IMR-90 (cell line): ENCODE results near the gene KCNK6. TPM values are rescaled to one million over a fixed set of nuclear protein-coding genes. Genes with fewer than 3 reads are reported as not detected.

Source experiments
- ATAC-seq: fragments of 200-7000 bp; cut with Tn5 transposase; 2 replicates; pipeline ENCODE4 v1.9.1; 2020; ENCODE audit warnings: low read depth, mild to moderate bottlenecking, moderate library complexity
- BruUV-seq: library from RNA; stranded (reverse); fragments of 400-500 nt; replicated peaks from 2 replicates; lab custom pipeline; 2021; lab: Mats Ljungman, UMichigan
- CTCF ChIA-PET: fragments of 300-600 bp; formaldehyde crosslinking; extraction: SDS; loops from one replicate; lab custom pipeline; 2021; ENCODE audit warnings: antibody characterized with exemption; lab: Yijun Ruan, JAX
- POLR2A ChIA-PET: fragments of 300-600 bp; sonication (Branson Sonifier 250); formaldehyde crosslinking; loops from one replicate; lab custom pipeline; 2022; ENCODE audit warnings: antibody characterized with exemption; ENCODE audit not compliant: unreplicated experiment; lab: Charles Lee
- DNase-seq: peaks from one replicate; pipeline ENCODE4 v3.0.0; 2013
- H2AFZ ChIP-seq: replicated peaks from 2 replicates; pipeline ENCODE3; 2013; ENCODE audit warnings: low read length, mild to moderate bottlenecking; ENCODE audit not compliant: poor library complexity
- H2AK5ac ChIP-seq: 2 replicates; pipeline ENCODE4 v1.6.1; 2013; ENCODE audit warnings: low read depth, low read length, inconsistent platforms
- H2AK9ac ChIP-seq: replicated peaks from 2 replicates; pipeline ENCODE3; 2013; ENCODE audit warnings: mild to moderate bottlenecking, low read depth, low read length, moderate library complexity; ENCODE audit not compliant: poor library complexity
- H2BK120ac ChIP-seq: 2 replicates; pipeline ENCODE4 v1.6.1; 2013; ENCODE audit warnings: low read depth, low read length, inconsistent platforms
- H2BK15ac ChIP-seq: 3 replicates; pipeline ENCODE4 v1.6.1; 2013; ENCODE audit warnings: low read depth, low read length, inconsistent platforms
- H2BK20ac ChIP-seq: 2 replicates; pipeline ENCODE4 v1.6.1; 2013; ENCODE audit warnings: low read depth, mild to moderate bottlenecking, inconsistent platforms, low read length, moderate library complexity
- H2BK5ac ChIP-seq: 2 replicates; pipeline ENCODE4 v1.6.1; 2013; ENCODE audit warnings: mild to moderate bottlenecking, low read depth, low read length, inconsistent platforms; ENCODE audit not compliant: poor library complexity, severe bottlenecking
- H3K14ac ChIP-seq: replicated peaks from 2 replicates; pipeline ENCODE4 v1.6.1; 2013; ENCODE audit warnings: low read depth, low read length, inconsistent platforms
- H3K18ac ChIP-seq: 2 replicates; pipeline ENCODE4 v1.6.1; 2013; ENCODE audit warnings: low read depth, low read length, control low read depth
- H3K23ac ChIP-seq: 2 replicates; pipeline ENCODE4 v1.6.1; 2013; ENCODE audit warnings: low read depth, low read length, inconsistent platforms
- H3K27ac ChIP-seq: 2 replicates; pipeline ENCODE4 v1.5.1; 2013; ENCODE audit warnings: mild to moderate bottlenecking, control low read depth, low read length; ENCODE audit not compliant: insufficient read depth
- H3K27me3 ChIP-seq: 2 replicates; pipeline ENCODE4 v1.6.1; 2013; ENCODE audit warnings: low read length; ENCODE audit not compliant: control insufficient read depth, insufficient read depth
- H3K36me3 ChIP-seq: 2 replicates; pipeline ENCODE4 v1.6.1; 2013; ENCODE audit warnings: low read length, mixed read lengths; ENCODE audit not compliant: control insufficient read depth, insufficient read depth
- H3K4ac ChIP-seq: 2 replicates; pipeline ENCODE4 v1.6.1; 2013; ENCODE audit warnings: low read depth, low read length, inconsistent platforms
- H3K4me1 ChIP-seq: 2 replicates; pipeline ENCODE4 v1.6.1; 2013; ENCODE audit warnings: low read length, mixed read lengths; ENCODE audit not compliant: control insufficient read depth, insufficient read depth
- H3K4me2 ChIP-seq: 2 replicates; pipeline ENCODE4 v1.6.1; 2013; ENCODE audit warnings: low read depth, mild to moderate bottlenecking, control low read depth, low read length, moderate library complexity
- H3K4me3 ChIP-seq: 2 replicates; pipeline ENCODE4 v1.5.1; 2013; ENCODE audit warnings: low read depth, mild to moderate bottlenecking, control low read depth, low read length, moderate library complexity; ENCODE audit not compliant: insufficient read depth
- H3K56ac ChIP-seq: 2 replicates; pipeline ENCODE4 v1.6.1; 2013; ENCODE audit warnings: low read length, inconsistent platforms; ENCODE audit not compliant: insufficient read depth; ENCODE audit errors: extremely low read depth
- H3K79me1 ChIP-seq, 2 experiments: 2 replicates each; pipeline ENCODE4 v1.6.1; 2013; ENCODE audit warnings: low read length in 2 of 2, inconsistent platforms in 1 of 2, low read depth in 1 of 2
- H3K9ac ChIP-seq: 2 replicates; pipeline ENCODE4 v1.6.1; 2013; ENCODE audit warnings: low read depth, low read length, control low read depth
- H3K9me1 ChIP-seq: 2 replicates; pipeline ENCODE4 v1.6.1; 2013; ENCODE audit warnings: low read length, inconsistent platforms; ENCODE audit not compliant: insufficient read depth
- H3K9me3 ChIP-seq: 2 replicates; pipeline ENCODE4 v1.6.1; 2013; ENCODE audit warnings: low read length; ENCODE audit not compliant: control insufficient read depth, insufficient read depth
- H4K20me1 ChIP-seq: 2 replicates; pipeline ENCODE4 v1.6.1; 2013; ENCODE audit warnings: low read length, inconsistent platforms; ENCODE audit not compliant: insufficient read depth
- H4K5ac ChIP-seq: 2 replicates; pipeline ENCODE4 v1.6.1; 2013; ENCODE audit warnings: mild to moderate bottlenecking, low read depth, low read length, control low read depth
- H4K8ac ChIP-seq, 2 experiments: 2 replicates each; pipeline ENCODE4 v1.6.1; 2013; ENCODE audit warnings: low read depth in 2 of 2, low read length in 2 of 2, control low read depth in 1 of 2, inconsistent platforms in 1 of 2
- H4K91ac ChIP-seq: 2 replicates; pipeline ENCODE4 v1.6.1; 2013; ENCODE audit warnings: low read depth, low read length, inconsistent platforms; ENCODE audit not compliant: insufficient read depth
- CTCF ChIP-seq: conservative IDR thresholded peaks from 2 replicates; pipeline ENCODE4 v1.5.1; 2012; ENCODE audit warnings: mild to moderate bottlenecking, low read depth, low read length, improper control_type of control experiment
- MAFK ChIP-seq: IDR thresholded peaks from 2 replicates; pipeline ENCODE4 v1.6.1; 2012; ENCODE audit warnings: low read depth, low read length, improper control_type of control experiment
- MXI1 ChIP-seq: IDR thresholded peaks from 2 replicates; pipeline ENCODE4 v1.6.1; 2012; ENCODE audit warnings: low read depth, mild to moderate bottlenecking, low read length, moderate library complexity, borderline replicate concordance
- RCOR1 ChIP-seq: IDR thresholded peaks from 2 replicates; pipeline ENCODE4 v1.6.1; 2012; ENCODE audit warnings: mild to moderate bottlenecking, low read length, improper control_type of control experiment; ENCODE audit not compliant: insufficient replicate concordance
- RFX5 ChIP-seq: IDR thresholded peaks from 2 replicates; pipeline ENCODE4 v1.8.0; 2012; ENCODE audit warnings: low read depth, mild to moderate bottlenecking, low read length, moderate library complexity
- WGBS, 2 experiments: methylation state at CpG; one replicate each; pipeline versions ENCODE4 v1.1.5 to v1.1.7; 2013; ENCODE audit warnings: missing lambda C conversion rate in 2 of 2; ENCODE audit not compliant: insufficient read length in 1 of 2; ENCODE audit errors: extremely low coverage in 2 of 2; 5-methylcytosine and 5-hydroxymethylcytosine counted together
- dilution Hi-C: fragments of 300-500 bp; cut with HindIII; formaldehyde crosslinking; loops from one replicate; pipeline ENCODE4 v1.14.3; 2018; ENCODE audit warnings: low sequenced_read_pairs; ENCODE audit not compliant: unreplicated experiment
- in situ Hi-C: fragments of 300-500 bp; cut with MboI; formaldehyde crosslinking; loops from 3 replicates; pipeline ENCODE4 v1.14.3; 2019; ENCODE audit warnings: low sequenced_read_pairs, inconsistent platforms, mixed read lengths
- intact Hi-C: fragments of 100-400 bp; cut with micrococcal nuclease; formaldehyde crosslinking; loops from 2 replicates; pipeline ENCODE4 v1.10.0; 2022
- polyA plus RNA-seq, 3 experiments: library from polyadenylated mRNA; depleted of rRNA; stranded (reverse); fragments of >200 nt; gene quantifications; 2 replicates each; pipeline ENCODE4 v1.2.3, GENCODE V29; 2012; ENCODE audit warnings: low replicate concordance in 1 of 3
- total RNA-seq: library from RNA; depleted of rRNA; stranded (reverse); fragments of >200 nt; gene quantifications from 2 replicates; pipeline ENCODE4 v1.2.3, GENCODE V29; 2012
- TF ChIP-seq, protein P1 (sequence below): fragments of 150-350 bp; IDR thresholded peaks from 2 replicates; pipeline ENCODE4 v1.6.1; 2017; ENCODE audit warnings: mild to moderate bottlenecking, antibody characterized with exemption, low read length, low read depth
- TF ChIP-seq, protein P2 (sequence below): fragments of 150-350 bp; IDR thresholded peaks from 2 replicates; pipeline ENCODE4 v1.6.1; 2016; ENCODE audit warnings: low read depth, mild to moderate bottlenecking, low read length, moderate library complexity, borderline replicate concordance

The KCNK6 gene
- total and polyA plus RNA-seq, 2 of the 4 experiments (the other 2 are of a cell fraction), result 2.7 to 4.5 TPM

DNA sequence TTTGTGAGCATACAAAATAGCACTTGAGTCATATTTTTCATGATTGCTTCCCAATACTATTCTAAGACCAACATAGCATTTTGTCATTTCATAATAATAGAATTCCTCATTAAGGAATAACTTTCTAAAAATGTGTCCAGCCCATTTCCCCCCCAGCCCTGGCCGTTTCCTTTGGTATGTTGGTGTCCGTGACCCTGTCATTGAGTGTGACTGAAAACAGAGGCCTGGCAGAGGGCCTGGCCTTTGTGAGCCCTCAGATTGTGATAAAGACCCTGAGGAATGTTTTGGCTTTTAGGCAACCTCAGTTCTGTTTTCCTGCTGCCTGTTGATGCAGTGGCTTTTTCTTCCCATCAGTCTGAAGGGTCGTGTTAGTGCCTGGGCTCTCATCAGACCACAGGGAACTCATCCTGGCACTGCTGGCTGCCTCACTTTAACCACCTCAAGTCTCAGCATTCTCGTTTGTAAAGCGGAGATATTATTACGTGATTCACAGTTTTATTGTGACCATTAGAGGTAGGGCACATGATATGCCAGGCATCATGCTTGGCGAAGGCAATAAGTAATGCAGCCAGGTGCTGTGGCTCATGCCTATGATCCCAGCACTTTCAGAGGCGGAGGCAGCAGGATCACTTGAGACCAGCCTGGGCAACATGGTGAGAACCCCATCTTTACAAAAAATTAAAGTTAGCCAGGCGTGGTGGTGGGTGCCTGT, 41.5 kb upstream of the KCNK6 start (continued):
- TF ChIP-seq RCOR1, result no peak

- no peak overlapping the region for H3K4me3 ChIP-seq
- H3K9me1 ChIP-seq, result peaks cover 5% of the 10 kb centered on the region; the same call in 1 of the 2 replicates
- H2AK5ac ChIP-seq, result peak overlapping the region; percentile 20; the same call in 1 of the 2 replicates
- intact Hi-C loops (no loop called here), dilution Hi-C loops (no loop called here), in situ Hi-C loops (no loop called here)
- POLR2A ChIA-PET, result no interaction called here
- peak overlapping the region; percentile 67; the same call in 1 of the 2 replicates for H3K4ac ChIP-seq
- H3K9ac ChIP-seq, result no peak overlapping the region
- H2AK9ac ChIP-seq, result no peak overlapping the region
- H2BK20ac ChIP-seq, result peak overlapping the region; percentile 85; the same call in 1 of the 2 replicates
- CTCF ChIA-PET, result interaction anchor here (1.3 kb wide), 1 partner anchor 9 kb away, joined by 4 read pairs; no protein-coding TSS in a partner anchor
- no peak overlapping the region for H3K56ac ChIP-seq
- H2BK15ac ChIP-seq, result no peak overlapping the region
- peak overlapping the region; percentile 55 for H2BK5ac ChIP-seq
- WGBS, 2 experiments, result no CpG with 5 or more reads among the region's 2 CpGs
- H4K5ac ChIP-seq, result peak overlapping the region; percentile 86
- no peak overlapping the region for H3K4me2 ChIP-seq
- peak overlapping the region; percentile 83; the same call in 1 of the 2 replicates for H3K27ac ChIP-seq
- H4K20me1 ChIP-seq, result no peaks in the 10 kb centered on the region
- peak overlapping the region; percentile 93 for H3K18ac ChIP-seq
- H3K14ac ChIP-seq, result peak overlapping the region; percentile 58; the same call in 1 of the 2 replicates
- 0 out of 2 replicates have a peak overlapping the region, but pooled peaks have one; percentile 38 for H3K23ac ChIP-seq
- H3K79me1 ChIP-seq, result no peaks in the 10 kb centered on the region
- no peak for ATAC-seq
- H3K27me3 ChIP-seq, result no peaks in the 10 kb centered on the region
- 0 out of 2 replicates have a peak overlapping the region, but pooled peaks have one; percentile 38 for H4K91ac ChIP-seq
- peak overlapping the region; percentile 88; the same call in 1 of the 2 replicates for H2BK120ac ChIP-seq
- no peak for DNase-seq
- H3K36me3 ChIP-seq, result no peaks in the 10 kb centered on the region
- peak overlapping the region; percentile 69 to 78; a peak in 2 of 4 replicates for H4K8ac ChIP-seq
- peaks cover 13% of the 10 kb centered on the region for H3K4me1 ChIP-seq
- no peaks in the 10 kb centered on the region for H3K9me3 ChIP-seq
- H2AFZ ChIP-seq, result no peak overlapping the region
- BruUV-seq, result no TSS peak
- TF ChIP-seq, protein P1, sequence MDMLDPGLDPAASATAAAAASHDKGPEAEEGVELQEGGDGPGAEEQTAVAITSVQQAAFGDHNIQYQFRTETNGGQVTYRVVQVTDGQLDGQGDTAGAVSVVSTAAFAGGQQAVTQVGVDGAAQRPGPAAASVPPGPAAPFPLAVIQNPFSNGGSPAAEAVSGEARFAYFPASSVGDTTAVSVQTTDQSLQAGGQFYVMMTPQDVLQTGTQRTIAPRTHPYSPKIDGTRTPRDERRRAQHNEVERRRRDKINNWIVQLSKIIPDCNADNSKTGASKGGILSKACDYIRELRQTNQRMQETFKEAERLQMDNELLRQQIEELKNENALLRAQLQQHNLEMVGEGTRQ, result no peak
- TF ChIP-seq MXI1 (no peak), RCOR1 (no peak), RFX5 (no peak), MAFK (no peak), CTCF (no peak)
- TF ChIP-seq, protein P2, sequence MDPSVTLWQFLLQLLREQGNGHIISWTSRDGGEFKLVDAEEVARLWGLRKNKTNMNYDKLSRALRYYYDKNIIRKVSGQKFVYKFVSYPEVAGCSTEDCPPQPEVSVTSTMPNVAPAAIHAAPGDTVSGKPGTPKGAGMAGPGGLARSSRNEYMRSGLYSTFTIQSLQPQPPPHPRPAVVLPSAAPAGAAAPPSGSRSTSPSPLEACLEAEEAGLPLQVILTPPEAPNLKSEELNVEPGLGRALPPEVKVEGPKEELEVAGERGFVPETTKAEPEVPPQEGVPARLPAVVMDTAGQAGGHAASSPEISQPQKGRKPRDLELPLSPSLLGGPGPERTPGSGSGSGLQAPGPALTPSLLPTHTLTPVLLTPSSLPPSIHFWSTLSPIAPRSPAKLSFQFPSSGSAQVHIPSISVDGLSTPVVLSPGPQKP, result no peak
Observed at GRCh38 chr19:38278751-38279150, 40.9 kb upstream of the KCNK6 start.
